MV-4-11 (cell line): ENCODE measurements around the gene TRMT10B.

ENCODE experiments used
- DNase-seq: peaks from one replicate; lab custom pipeline; 2025; lab: John Stamatoyannopoulos, UW

TRMT10B gene

GRCh38 chr9:37753489-37754190 lies at the start of gene TRMT10B:
Gene TRMT10B (plus strand): TSS chr9:37753805. CDS start chr9:37761932, 8,127 bp downstream.
- peak; percentile 63 for DNase-seq

- DNase-seq, result no peak
These were observed 47.8 kb upstream of the TRMT10B start for GRCh38 chr9:37705787-37706186.

GRCh38 chr9:37706290-37706689 lies 47.3 kb upstream of the TRMT10B start:
- peak; percentile 6 for DNase-seq

GRCh38 chr9:37707748-37708147 lies 45.9 kb upstream of the TRMT10B start:
- DNase-seq, result no peak

- DNase-seq, result peak; percentile 80
These were observed 43.6 kb upstream of the TRMT10B start for GRCh38 chr9:37710046-37710445.

GRCh38 chr9:37715260-37715659 lies 38.3 kb upstream of the TRMT10B start:
- no peak for DNase-seq

GRCh38 chr9:37715991-37716505 lies 37.6 kb upstream of the TRMT10B start:
- no peak for DNase-seq

GRCh38 chr9:37719526-37719925 lies 34.1 kb upstream of the TRMT10B start:
- DNase-seq, result peak; percentile 66

GRCh38 chr9:37727013-37727412 lies 26.6 kb upstream of the TRMT10B start:
- no peak for DNase-seq

- no peak for DNase-seq
These were observed 24.1 kb upstream of the TRMT10B start for GRCh38 chr9:37729499-37729898.

- DNase-seq, result no peak
These were observed 23.3 kb upstream of the TRMT10B start for GRCh38 chr9:37730256-37730655.

GRCh38 chr9:37730839-37731238 lies 22.8 kb upstream of the TRMT10B start:
- no peak for DNase-seq

- no peak for DNase-seq
These were observed 21.4 kb upstream of the TRMT10B start for GRCh38 chr9:37732086-37732741.

GRCh38 chr9:37732952-37733351 lies 20.7 kb upstream of the TRMT10B start:
- no peak for DNase-seq

GRCh38 chr9:37739222-37739621 lies 14.4 kb upstream of the TRMT10B start:
- no peak for DNase-seq

GRCh38 chr9:37740128-37740527 lies 13.5 kb upstream of the TRMT10B start:
- no peak for DNase-seq

GRCh38 chr9:37740631-37741328 lies 12.8 kb upstream of the TRMT10B start:
- no peak for DNase-seq

- DNase-seq, result no peak
These were observed 7.6 kb upstream of the TRMT10B start for GRCh38 chr9:37745970-37746369.

GRCh38 chr9:37746448-37747270 lies 6.9 kb upstream of the TRMT10B start:
- DNase-seq, result no peak

GRCh38 chr9:37747271-37747753 lies 6.3 kb upstream of the TRMT10B start:
- peak; percentile 58 for DNase-seq

- DNase-seq, result no peak
These were observed 4.5 kb upstream of the TRMT10B start for GRCh38 chr9:37749129-37749528.

GRCh38 chr9:37751186-37751585 lies 2.4 kb upstream of the TRMT10B start:
- DNase-seq, result no peak
